Omental fat pad (tissue), 4 donors: ENCODE measurements around the gene ZDHHC9. TPM values are rescaled to one million over a fixed set of nuclear protein-coding genes. Genes with fewer than 3 reads are reported as not detected.

Experiments used
- ATAC-seq: fragments of 150-250 bp; one replicate; pipeline ENCODE4 v1.9.1; 2016; ENCODE audit warnings: mild to moderate bottlenecking, moderate library complexity; ENCODE audit not compliant: low FRiP score
- DNase-seq: peaks from one replicate; pipeline ENCODE4 v3.0.0-alpha.2; 2019; ENCODE audit warnings: low spot score
- total RNA-seq, 4 donors: library from RNA; depleted of rRNA; stranded (reverse); fragments of >200 nt; gene quantifications; one replicate each; pipeline ENCODE4 v1.1.0, GENCODE V29; 2016
- TF ChIP-seq, protein P1 (sequence below), 3 donors: fragments of 450-650 bp; IDR thresholded peaks; one replicate each; pipeline ENCODE4 v1.5.1; 2016 to 2017; ENCODE audit warnings: antibody characterized with exemption in 3 of 3, mild to moderate bottlenecking in 3 of 3, moderate library complexity in 2 of 3

Gene ZDHHC9
- total RNA-seq, 4 donors from 2014 or later = 29.9 to 58.7 (median 45.2) TPM

GRCh38 chrX:129823115-129823514 is 20.6 kb downstream of the ZDHHC9 start:
- TF ChIP-seq, protein P1, sequence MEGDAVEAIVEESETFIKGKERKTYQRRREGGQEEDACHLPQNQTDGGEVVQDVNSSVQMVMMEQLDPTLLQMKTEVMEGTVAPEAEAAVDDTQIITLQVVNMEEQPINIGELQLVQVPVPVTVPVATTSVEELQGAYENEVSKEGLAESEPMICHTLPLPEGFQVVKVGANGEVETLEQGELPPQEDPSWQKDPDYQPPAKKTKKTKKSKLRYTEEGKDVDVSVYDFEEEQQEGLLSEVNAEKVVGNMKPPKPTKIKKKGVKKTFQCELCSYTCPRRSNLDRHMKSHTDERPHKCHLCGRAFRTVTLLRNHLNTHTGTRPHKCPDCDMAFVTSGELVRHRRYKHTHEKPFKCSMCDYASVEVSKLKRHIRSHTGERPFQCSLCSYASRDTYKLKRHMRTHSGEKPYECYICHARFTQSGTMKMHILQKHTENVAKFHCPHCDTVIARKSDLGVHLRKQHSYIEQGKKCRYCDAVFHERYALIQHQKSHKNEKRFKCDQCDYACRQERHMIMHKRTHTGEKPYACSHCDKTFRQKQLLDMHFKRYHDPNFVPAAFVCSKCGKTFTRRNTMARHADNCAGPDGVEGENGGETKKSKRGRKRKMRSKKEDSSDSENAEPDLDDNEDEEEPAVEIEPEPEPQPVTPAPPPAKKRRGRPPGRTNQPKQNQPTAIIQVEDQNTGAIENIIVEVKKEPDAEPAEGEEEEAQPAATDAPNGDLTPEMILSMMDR (IDR thresholded peaks at IDR 0.05) = no peak
- ATAC-seq = no peak
- no peak for DNase-seq

DNA sequence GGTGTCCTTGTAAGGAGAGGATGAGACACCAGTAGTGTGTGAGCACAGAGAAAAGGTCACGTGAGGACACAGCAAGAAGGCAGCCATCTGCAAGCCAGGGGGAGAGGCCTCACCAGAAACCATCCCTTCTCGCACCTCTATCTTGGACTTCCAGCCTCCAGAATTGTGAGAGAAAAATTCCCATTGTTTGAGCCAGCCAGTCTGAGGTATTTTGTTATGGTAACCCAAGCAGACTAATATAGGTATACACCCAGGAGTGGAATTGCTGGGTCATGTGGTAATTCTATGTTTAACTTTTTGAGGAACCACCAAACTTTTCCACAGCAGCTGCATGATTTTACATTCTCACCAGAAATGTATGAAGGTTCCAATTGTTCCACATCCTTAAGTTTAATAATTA is 25.6 kb downstream of the ZDHHC9 start:
- TF ChIP-seq, protein P1 (IDR thresholded peaks at IDR 0.05) = no peak
- DNase-seq (no peak), ATAC-seq (no peak)

GRCh38 chrX:129813662-129814368 is 29.9 kb downstream of the ZDHHC9 start:
- ATAC-seq (no peak), DNase-seq (no peak)
- TF ChIP-seq, protein P1 (IDR thresholded peaks at IDR 0.05) = no peak

DNA sequence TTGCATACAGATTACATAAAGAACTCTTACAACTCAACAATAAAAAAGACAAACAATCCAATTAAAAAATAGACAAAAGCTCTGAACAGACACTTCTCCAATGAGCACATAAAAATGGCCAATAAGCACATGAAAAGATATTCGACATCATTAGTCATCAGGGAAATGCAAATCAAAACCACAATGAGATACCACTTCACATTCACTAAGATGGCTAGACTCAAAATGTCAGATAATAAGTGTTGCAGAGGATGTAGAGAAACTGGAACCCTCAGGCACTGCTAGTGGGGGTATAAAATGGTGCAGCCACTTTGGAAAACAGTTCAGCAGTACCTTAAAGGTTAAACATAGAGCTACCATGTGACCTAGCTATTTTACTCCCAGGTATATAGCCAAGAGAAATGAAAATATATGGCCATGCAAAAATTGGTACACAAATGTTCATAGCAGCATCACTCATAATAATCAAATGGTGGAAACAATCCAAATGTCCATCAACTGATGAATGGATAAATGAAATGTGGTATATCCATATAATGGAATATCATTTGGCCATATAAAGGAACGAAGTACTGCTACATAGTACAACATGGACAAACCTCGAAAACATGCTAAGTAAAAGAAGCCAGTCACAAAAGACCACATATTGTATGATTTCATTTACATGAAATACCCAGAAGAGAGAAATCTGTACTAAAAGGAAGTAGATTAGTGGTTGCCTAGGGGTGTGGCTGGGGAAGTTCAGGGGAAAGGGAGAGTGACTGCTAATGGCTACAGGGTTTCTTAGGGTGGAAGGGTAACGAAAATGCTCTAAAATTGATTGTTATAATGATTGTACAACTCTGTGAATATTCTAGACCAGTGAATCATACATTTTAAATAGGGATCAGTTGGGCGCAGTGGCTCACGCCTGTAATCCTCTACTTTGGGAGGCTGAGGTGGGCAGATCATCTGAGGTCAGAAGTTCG is 34.6 kb downstream of the ZDHHC9 start:
- no peak for DNase-seq
- no peak for ATAC-seq
- TF ChIP-seq, protein P1 (IDR thresholded peaks at IDR 0.05) = no peak

- DNase-seq (no peak), ATAC-seq (no peak)
- TF ChIP-seq, protein P1 (IDR thresholded peaks at IDR 0.05) = no peak
Measured at GRCh38 chrX:129808158-129808828, 35.4 kb downstream of the ZDHHC9 start.

GRCh38 chrX:129804806-129805205 is 38.9 kb downstream of the ZDHHC9 start:
- TF ChIP-seq, protein P1 (IDR thresholded peaks at IDR 0.05) = no peak
- DNase-seq = no peak
- ATAC-seq = no peak
